GM18951 (cell line): ENCODE data around the gene AP1S3.

Experiments
- POLR2A ChIP-seq: IDR thresholded peaks from 4 replicates; pipeline ENCODE4 v1.6.1; 2011; ENCODE audit warnings: mild to moderate bottlenecking; ENCODE audit not compliant: insufficient read length, insufficient read depth; ENCODE audit errors: extremely low read depth
- in situ Hi-C: fragments of 300-500 bp; cut with MboI; formaldehyde crosslinking; loops from one replicate; pipeline ENCODE4 v1.12.0; 2022; ENCODE audit warnings: low sequenced_read_pairs, mixed read lengths, inconsistent platforms; ENCODE audit not compliant: unreplicated experiment

AP1S3 gene

DNA sequence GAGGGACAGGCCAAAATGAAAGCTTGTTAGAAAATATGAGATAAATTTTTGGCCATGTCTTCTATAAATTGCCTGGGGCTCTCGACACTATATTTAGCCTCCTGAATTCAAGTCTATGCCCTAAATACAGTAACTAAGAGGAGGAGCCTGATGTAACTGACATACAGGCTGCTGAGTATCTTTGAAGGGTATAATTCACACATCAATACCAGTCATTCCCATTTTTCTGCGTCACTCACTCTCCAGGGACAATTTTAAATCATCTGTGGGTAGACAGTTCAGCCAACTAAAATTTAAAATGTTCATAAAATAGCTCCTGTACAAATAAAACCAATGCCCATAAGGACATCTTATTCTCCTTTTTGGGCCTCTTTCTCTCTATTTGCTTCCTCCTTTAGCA, 105.9 kb downstream of the AP1S3 start:
- no peak for TF ChIP-seq POLR2A
- in situ Hi-C loops, result no loop called here

DNA sequence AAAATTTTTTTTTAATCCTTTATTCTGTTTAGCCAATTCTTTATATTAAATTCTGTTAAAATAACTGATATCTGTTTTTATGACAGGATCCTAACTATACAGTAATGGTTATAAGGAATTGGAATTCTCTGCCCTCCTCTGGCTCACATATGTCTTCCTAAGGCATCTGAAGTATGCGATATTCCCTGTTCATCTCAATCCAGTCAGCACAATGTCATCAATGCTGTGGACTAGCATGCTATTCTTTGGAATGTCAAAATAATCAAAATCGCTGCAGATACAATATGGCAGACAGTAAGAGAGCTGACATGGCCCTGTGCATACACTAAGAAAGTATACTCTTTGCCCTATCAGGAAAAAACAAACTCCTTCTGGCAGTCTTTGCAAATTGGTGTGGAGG, 107.6 kb downstream of the AP1S3 start:
- no peak for TF ChIP-seq POLR2A
- in situ Hi-C loops, result no loop called here

DNA sequence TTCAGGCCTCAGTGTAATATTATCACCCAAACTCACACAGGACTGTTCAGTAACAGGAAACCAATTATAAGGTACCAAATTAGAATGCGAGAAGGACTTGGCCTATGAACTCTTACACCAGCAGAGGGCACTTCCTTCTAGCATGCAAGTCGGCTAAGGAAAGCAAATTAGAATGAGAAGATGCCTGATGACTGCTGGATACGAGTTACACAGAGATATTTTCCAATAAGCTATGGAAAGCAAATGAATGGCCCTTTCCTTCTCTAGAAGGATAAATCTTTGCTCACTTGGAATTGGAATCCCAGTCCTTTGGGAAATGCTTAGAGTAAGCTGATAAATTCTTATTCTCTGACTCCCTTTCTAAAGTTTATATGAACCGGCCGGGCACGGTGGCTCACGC, 109.8 kb downstream of the AP1S3 start:
- TF ChIP-seq POLR2A, result no peak
- in situ Hi-C loops, result no loop called here

DNA sequence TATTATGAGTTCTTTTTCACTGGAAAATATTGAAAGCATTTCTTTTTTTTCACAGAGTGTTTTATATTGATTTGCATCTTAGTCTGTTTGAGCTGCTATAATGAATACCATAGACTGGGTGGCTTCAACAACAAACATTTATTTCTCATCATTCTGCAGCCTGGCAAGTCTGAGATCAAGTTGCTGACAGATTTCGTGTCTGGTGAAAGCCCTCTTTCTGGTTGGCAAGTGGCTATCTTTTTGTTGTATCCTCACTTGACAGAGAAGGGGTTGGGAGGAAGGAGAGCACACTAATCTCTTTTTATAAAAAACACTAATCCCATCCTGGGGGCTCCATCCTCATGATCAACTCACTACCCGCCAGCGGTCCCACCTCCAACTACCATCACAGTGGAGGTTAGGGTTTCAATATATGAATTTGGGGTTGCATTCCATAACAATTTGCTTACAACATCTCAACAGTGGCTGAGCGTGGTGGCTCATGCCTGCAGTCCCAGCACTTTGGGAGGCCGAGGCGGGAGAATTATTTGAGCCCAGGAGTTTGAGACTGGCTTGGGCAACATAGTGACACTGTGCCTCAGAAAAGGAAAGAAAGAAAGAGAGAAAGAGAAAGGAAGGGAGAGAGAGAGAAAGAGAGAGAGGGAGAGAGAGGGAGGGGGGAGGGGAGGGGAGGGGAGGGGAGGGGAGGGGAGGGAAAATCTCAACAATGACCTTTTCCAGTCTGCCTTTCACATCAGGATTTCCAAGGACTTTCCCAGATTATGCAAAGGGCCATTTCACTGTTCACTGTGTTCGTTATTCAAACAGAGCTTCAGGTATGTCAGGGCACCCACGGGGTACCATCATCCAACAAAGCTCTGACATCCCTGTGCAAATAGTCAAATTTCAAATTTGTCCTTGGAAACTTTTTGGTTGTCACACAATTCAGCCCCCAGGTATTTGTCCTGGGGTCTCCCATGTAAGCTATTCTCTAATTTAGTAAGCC, 111.1 kb downstream of the AP1S3 start:
- no peak for TF ChIP-seq POLR2A
- in situ Hi-C loops, result no loop called here

DNA sequence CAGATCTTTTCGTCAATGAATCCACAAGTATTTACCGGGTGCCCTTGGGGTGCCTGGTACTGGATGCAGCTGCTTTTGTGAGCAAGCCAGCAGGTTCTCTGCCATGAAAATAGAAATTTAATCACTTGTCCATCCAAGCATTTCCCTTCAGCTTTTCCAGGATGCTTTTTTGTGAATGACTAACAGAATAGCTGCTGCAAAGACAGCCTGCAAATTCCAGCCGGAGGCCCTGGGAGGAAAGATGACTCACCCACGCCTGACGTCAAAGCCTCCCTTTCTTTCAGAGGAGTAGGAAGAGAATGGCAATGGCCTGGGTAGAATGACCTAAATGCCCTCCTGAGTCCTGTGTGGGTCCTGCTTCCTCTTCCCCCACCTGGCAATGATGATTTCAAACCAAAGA, 111.9 kb downstream of the AP1S3 start:
- in situ Hi-C loops, result no loop called here
- TF ChIP-seq POLR2A, result no peak

DNA sequence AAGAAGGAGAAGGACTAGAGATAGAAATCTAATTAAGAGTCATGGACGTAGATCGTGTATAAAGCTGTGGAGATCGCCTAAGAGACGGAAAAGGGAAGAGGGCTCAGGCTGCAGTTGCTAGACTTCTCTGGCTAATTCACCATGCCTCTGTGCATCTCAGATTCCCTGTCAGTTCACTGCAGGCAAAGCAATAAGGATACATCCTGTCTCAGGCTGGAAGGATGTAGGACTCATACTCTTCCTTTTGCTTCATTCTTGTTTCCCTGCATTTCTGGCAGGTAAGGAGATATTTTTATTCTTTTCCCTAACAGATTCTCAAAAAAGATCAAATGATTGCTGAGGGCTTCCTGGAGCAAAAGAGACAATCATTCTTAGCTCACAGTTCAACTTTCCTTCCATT, 112.5 kb downstream of the AP1S3 start:
- in situ Hi-C loops, result no loop called here
- TF ChIP-seq POLR2A, result no peak

DNA sequence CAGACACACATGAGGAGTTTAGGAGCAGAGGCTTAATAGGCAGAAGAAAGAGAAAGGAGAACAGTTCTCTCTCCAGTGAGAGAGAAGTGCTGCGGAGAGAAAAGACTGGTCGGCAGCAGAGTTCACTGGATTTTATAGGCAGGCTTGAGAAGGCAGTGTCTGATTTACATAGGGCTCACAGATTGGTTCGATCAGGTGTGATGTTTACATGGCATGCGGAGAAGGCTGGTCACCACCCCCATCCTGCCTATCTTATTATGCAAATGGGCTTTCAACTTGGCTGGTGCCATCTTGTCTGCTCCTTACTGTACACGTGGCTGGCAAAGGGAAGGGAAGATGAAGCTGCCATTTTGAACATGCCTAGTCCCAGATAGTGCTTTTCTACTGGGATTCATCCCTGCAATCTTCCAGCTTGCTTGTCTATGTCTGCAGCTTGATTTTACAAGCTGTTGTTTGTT, 113.4 kb downstream of the AP1S3 start:
- TF ChIP-seq POLR2A, result no peak
- in situ Hi-C loops, result no loop called here

DNA sequence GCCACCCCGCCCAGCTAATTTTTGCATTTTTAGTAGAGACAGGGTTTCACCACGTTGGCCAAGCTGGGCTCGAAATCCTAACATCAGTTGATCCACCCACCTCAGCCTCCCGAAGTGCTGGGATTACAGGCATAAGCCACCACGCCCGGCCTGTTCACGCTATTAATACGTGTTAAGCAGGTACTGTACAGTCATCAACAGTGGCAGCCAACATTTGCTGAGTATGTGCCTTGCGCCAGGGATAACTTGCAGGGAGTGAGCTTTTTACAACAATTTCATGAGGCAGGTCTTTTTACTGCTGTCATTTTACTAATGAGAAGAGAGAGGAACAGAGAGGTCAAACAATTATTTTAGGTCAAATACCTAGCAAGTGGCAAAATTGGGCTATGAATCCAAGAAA, 115.2 kb downstream of the AP1S3 start:
- no peak for TF ChIP-seq POLR2A
- in situ Hi-C loops, result no loop called here

DNA sequence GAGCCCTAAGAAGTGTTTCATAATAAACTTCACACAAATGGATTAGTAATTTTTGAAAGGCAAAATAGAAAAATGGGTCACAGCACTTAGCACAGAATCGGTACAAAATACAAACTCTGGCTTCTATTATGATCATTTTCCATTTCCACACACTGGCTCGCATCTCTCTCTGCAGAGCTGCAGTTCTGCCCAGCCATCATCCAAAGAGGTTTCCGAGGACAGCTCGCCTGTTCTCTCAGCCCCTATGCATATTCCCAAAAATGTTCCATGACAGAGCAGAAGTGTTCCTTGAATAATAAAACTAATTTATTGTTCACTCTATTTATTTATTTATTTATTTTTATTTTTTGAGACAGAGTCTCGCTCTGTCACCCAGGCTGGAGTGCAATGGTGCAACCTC, 115.6 kb downstream of the AP1S3 start:
- in situ Hi-C loops, result no loop called here
- no peak for TF ChIP-seq POLR2A

DNA sequence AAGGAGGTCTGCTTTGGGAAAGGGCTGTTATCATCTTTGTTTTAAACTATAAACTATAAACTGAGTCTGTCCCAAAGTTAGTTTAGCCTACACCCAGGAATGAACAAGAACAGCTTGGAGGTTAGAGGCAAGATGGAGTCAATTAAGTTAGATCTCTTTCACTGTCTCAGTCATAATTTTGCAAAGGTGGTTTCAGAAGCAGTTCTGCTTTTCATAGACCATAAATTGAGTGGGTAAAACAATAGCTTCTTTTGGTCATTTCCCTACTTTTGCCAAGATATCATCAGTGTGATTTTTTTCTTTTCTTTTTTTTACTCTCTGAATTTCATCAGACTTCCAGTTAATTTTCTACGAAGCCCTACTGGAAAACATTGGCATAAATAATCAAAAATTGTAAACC, 117.0 kb downstream of the AP1S3 start:
- TF ChIP-seq POLR2A, result no peak
- in situ Hi-C loops, result no loop called here

DNA sequence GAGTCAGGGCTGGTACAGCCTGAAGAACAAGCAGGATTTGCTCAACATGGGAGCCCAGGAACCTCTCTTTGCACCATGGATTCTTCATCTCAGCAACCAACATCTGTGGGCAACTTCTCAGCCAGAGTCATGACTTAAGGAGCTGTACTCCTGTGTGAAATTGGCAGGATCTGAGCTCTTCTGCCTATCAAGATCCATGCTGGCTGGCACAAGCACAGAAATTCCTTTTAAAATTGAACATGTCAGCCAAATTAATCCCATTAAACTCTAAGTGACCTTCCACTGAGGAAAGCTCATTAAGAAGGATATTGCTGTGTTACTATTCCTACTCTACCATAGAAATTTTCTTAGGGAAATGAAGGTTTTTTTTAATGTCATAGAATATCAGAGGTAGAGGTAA, 124.7 kb downstream of the AP1S3 start:
- TF ChIP-seq POLR2A, result no peak
- in situ Hi-C loops, result no loop called here

DNA sequence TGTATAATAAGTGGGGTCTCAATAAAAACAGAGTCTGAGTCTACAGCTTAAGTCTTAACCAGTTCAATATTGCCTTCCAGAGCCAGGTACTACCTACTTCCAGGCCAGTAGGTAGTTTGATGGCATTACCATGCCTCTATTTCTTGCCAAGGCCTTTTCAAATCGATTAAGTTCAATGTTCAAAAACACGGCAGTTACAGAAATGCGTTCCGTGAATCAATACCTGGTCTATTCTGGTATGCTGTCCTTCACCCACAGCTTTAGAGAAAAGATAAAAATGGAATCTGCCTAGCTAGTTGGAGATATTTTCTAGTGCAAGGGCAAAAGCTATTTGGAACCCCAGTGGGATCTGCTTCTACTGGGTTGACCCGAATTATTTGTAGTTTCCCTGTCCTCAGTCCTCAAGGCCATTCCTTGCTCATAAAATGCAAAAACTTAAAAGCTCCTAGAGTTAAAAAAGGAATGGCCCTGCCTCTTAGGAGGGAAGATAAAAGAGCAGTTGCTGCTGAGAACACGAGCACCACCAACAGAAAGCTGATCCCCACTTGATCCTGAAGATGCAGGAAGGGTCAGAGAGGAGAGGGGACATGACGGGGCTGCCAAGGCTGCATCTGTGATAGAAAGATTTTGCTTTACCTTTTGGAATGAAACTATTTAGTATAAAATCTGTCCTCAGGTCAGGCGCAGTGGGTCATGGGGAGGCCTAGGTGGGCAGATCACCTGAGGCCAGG, 125.6 kb downstream of the AP1S3 start:
- no peak for TF ChIP-seq POLR2A
- in situ Hi-C loops, result no loop called here
